ENCODE measurements around the gene CYS1. TPM values are rescaled to one million over a fixed set of nuclear protein-coding genes. Genes with fewer than 3 reads are reported as not detected.
"Not testable (repeated sequence)": the region's sequence is repeated elsewhere in the genome, so short reads cannot be mapped to it uniquely, and the experiment has no call there.

CYS1 gene
- polyA plus RNA-seq, 2 donors = 0.29 to 0.94 TPM

GRCh38 chr2:10096641-10097040 is 16.4 kb upstream of the CYS1 start:
- Histone ChIP-seq H3K36me3 (ENCODE audit: control insufficient read depth in 2 of 2, insufficient read depth in 2 of 2, low read length in 1 of 2) (no peaks in the 10 kb centered on the region), H3K27me3 (ENCODE audit: control insufficient read depth in 1 of 2, insufficient read depth in 2 of 2, low read length in 2 of 2) (peaks cover 0 to 2% of the 10 kb centered on the region in 2 donors), H3K4me1 (ENCODE audit: control insufficient read depth in 2 of 2, insufficient read depth in 2 of 2, low read length in 1 of 2) (peaks cover 0 to 4% of the 10 kb centered on the region in 2 donors), H3K4me3 (ENCODE audit: low read depth in 1 of 2, low read length in 2 of 2) (no peak overlapping the region), H3K9me3 (ENCODE audit: control insufficient read depth in 2 of 2, insufficient read depth in 1 of 2, low read depth in 1 of 2, low read length in 1 of 2) (peaks cover 0 to 3% of the 10 kb centered on the region in 2 donors), H3K27ac (ENCODE audit: low read depth in 2 of 2, low read length in 1 of 2) (no peak overlapping the region)
- 94 to 96% methylated on average over 9 to 10 of the region's 10 CpGs for WGBS, 2 donors

GRCh38 chr2:10095175-10095574 is 15.0 kb upstream of the CYS1 start:
- H3K9me3 ChIP-seq (ENCODE audit: control insufficient read depth in 2 of 2, insufficient read depth in 1 of 2, low read depth in 1 of 2, low read length in 1 of 2) = peaks cover 0 to 4% of the 10 kb centered on the region in 2 donors
- H3K27ac ChIP-seq (ENCODE audit: low read depth in 2 of 2, low read length in 1 of 2) = no peak overlapping the region
- H3K36me3 ChIP-seq (ENCODE audit: control insufficient read depth in 2 of 2, insufficient read depth in 2 of 2, low read length in 1 of 2) = no peaks in the 10 kb centered on the region
- H3K27me3 ChIP-seq (ENCODE audit: control insufficient read depth in 1 of 2, insufficient read depth in 2 of 2, low read length in 2 of 2) = peaks cover 0 to 2% of the 10 kb centered on the region in 2 donors
- 55 to 78% methylated on average over 9 of the region's 9 CpGs for WGBS, 2 donors
- no peak overlapping the region for H3K4me3 ChIP-seq (ENCODE audit: low read depth in 1 of 2, low read length in 2 of 2)
- H3K4me1 ChIP-seq (ENCODE audit: control insufficient read depth in 2 of 2, insufficient read depth in 2 of 2, low read length in 1 of 2) = peaks cover 0 to 10% of the 10 kb centered on the region in 2 donors

- Histone ChIP-seq H3K27ac (ENCODE audit: low read depth in 2 of 2, low read length in 1 of 2) (no peak overlapping the region), H3K36me3 (ENCODE audit: control insufficient read depth in 2 of 2, insufficient read depth in 2 of 2, low read length in 1 of 2) (no peaks in the 10 kb centered on the region), H3K27me3 (ENCODE audit: control insufficient read depth in 1 of 2, insufficient read depth in 2 of 2, low read length in 2 of 2) (peaks cover 0 to 2% of the 10 kb centered on the region in 2 donors), H3K4me1 (ENCODE audit: control insufficient read depth in 2 of 2, insufficient read depth in 2 of 2, low read length in 1 of 2) (peaks cover 0 to 10% of the 10 kb centered on the region in 2 donors), H3K9me3 (ENCODE audit: control insufficient read depth in 2 of 2, insufficient read depth in 1 of 2, low read depth in 1 of 2, low read length in 1 of 2) (peaks cover 0 to 4% of the 10 kb centered on the region in 2 donors), H3K4me3 (ENCODE audit: low read depth in 1 of 2, low read length in 2 of 2) (no peak overlapping the region)
- 72 to 75% methylated on average over 13 of the region's 13 CpGs for WGBS, 2 donors
Observed at GRCh38 chr2:10094271-10094814, 14.1 kb upstream of the CYS1 start.

GRCh38 chr2:10091889-10092244 is 11.7 kb upstream of the CYS1 start:
- H3K9me3 ChIP-seq (ENCODE audit: control insufficient read depth in 2 of 2, insufficient read depth in 1 of 2, low read depth in 1 of 2, low read length in 1 of 2); H3K4me3 ChIP-seq (ENCODE audit: low read depth in 1 of 2, low read length in 2 of 2); H3K27me3 ChIP-seq (ENCODE audit: control insufficient read depth in 1 of 2, insufficient read depth in 2 of 2, low read length in 2 of 2); H3K27ac ChIP-seq (ENCODE audit: low read depth in 2 of 2, low read length in 1 of 2); H3K36me3 ChIP-seq (ENCODE audit: control insufficient read depth in 2 of 2, insufficient read depth in 2 of 2, low read length in 1 of 2): not testable (repeated sequence)
- 93 to 99% methylated on average over 2 of the region's 2 CpGs for WGBS, 2 donors
- peaks cover 0 to 10% of the 10 kb centered on the region in 2 donors for H3K4me1 ChIP-seq (ENCODE audit: control insufficient read depth in 2 of 2, insufficient read depth in 2 of 2, low read length in 1 of 2)

- Histone ChIP-seq H3K9me3 (ENCODE audit: control insufficient read depth in 2 of 2, insufficient read depth in 1 of 2, low read depth in 1 of 2, low read length in 1 of 2) (peaks cover 0 to 4% of the 10 kb centered on the region in 2 donors), H3K36me3 (ENCODE audit: control insufficient read depth in 2 of 2, insufficient read depth in 2 of 2, low read length in 1 of 2) (no peaks in the 10 kb centered on the region), H3K27ac (ENCODE audit: low read depth in 2 of 2, low read length in 1 of 2) (no peak overlapping the region), H3K4me3 (ENCODE audit: low read depth in 1 of 2, low read length in 2 of 2) (peak overlapping the region in 1 of 2 donors; percentile 13), H3K4me1 (ENCODE audit: control insufficient read depth in 2 of 2, insufficient read depth in 2 of 2, low read length in 1 of 2) (peaks cover 0 to 10% of the 10 kb centered on the region in 2 donors), H3K27me3 (ENCODE audit: control insufficient read depth in 1 of 2, insufficient read depth in 2 of 2, low read length in 2 of 2) (peaks cover 0 to 2% of the 10 kb centered on the region in 2 donors)
- WGBS, 2 donors = 28 to 34% methylated on average over 47 to 52 of the region's 52 CpGs
Observed at GRCh38 chr2:10091182-10091888, 11.1 kb upstream of the CYS1 start.

GRCh38 chr2:10089565-10090190 is 9.5 kb upstream of the CYS1 start:
- no peaks in the 10 kb centered on the region for H3K36me3 ChIP-seq (ENCODE audit: control insufficient read depth in 2 of 2, insufficient read depth in 2 of 2, low read length in 1 of 2)
- peaks cover 0 to 4% of the 10 kb centered on the region in 2 donors for H3K9me3 ChIP-seq (ENCODE audit: control insufficient read depth in 2 of 2, insufficient read depth in 1 of 2, low read depth in 1 of 2, low read length in 1 of 2)
- H3K4me1 ChIP-seq (ENCODE audit: control insufficient read depth in 2 of 2, insufficient read depth in 2 of 2, low read length in 1 of 2) = peaks cover 0 to 10% of the 10 kb centered on the region in 2 donors
- H3K27ac ChIP-seq (ENCODE audit: low read depth in 2 of 2, low read length in 1 of 2) = no peak overlapping the region
- no peak overlapping the region for H3K4me3 ChIP-seq (ENCODE audit: low read depth in 1 of 2, low read length in 2 of 2)
- WGBS, 2 donors = 46 to 61% methylated on average over 5 of the region's 5 CpGs
- H3K27me3 ChIP-seq (ENCODE audit: control insufficient read depth in 1 of 2, insufficient read depth in 2 of 2, low read length in 2 of 2) = peaks cover 0 to 2% of the 10 kb centered on the region in 2 donors

- Histone ChIP-seq H3K27me3 (ENCODE audit: control insufficient read depth in 1 of 2, insufficient read depth in 2 of 2, low read length in 2 of 2) (peaks cover 0 to 5% of the 10 kb centered on the region in 2 donors), H3K36me3 (ENCODE audit: control insufficient read depth in 2 of 2, insufficient read depth in 2 of 2, low read length in 1 of 2) (no peaks in the 10 kb centered on the region)
- WGBS, 2 donors = 61% methylated on average over 8 of the region's 8 CpGs
Observed at GRCh38 chr2:10087360-10087759, 7.1 kb upstream of the CYS1 start.

GRCh38 chr2:10086950-10087349 is 6.7 kb upstream of the CYS1 start:
- Histone ChIP-seq H3K27ac (ENCODE audit: low read depth in 2 of 2, low read length in 1 of 2) (no peak overlapping the region), H3K27me3 (ENCODE audit: control insufficient read depth in 1 of 2, insufficient read depth in 2 of 2, low read length in 2 of 2) (peaks cover 0 to 5% of the 10 kb centered on the region in 2 donors), H3K9me3 (ENCODE audit: control insufficient read depth in 2 of 2, insufficient read depth in 1 of 2, low read depth in 1 of 2, low read length in 1 of 2) (peaks cover 0 to 4% of the 10 kb centered on the region in 2 donors), H3K36me3 (ENCODE audit: control insufficient read depth in 2 of 2, insufficient read depth in 2 of 2, low read length in 1 of 2) (no peaks in the 10 kb centered on the region), H3K4me1 (ENCODE audit: control insufficient read depth in 2 of 2, insufficient read depth in 2 of 2, low read length in 1 of 2) (peaks cover 0 to 7% of the 10 kb centered on the region in 2 donors), H3K4me3 (ENCODE audit: low read depth in 1 of 2, low read length in 2 of 2) (no peak overlapping the region)
- WGBS, 2 donors = 46 to 52% methylated on average over 4 of the region's 4 CpGs

More at GRCh38 chr2:10087360-10087759, 7.1 kb upstream of the CYS1 start:
- Histone ChIP-seq H3K9me3 (ENCODE audit: control insufficient read depth in 2 of 2, insufficient read depth in 1 of 2, low read depth in 1 of 2, low read length in 1 of 2) (peaks cover 0 to 4% of the 10 kb centered on the region in 2 donors), H3K4me3 (ENCODE audit: low read depth in 1 of 2, low read length in 2 of 2) (no peak overlapping the region), H3K27ac (ENCODE audit: low read depth in 2 of 2, low read length in 1 of 2) (no peak overlapping the region), H3K4me1 (ENCODE audit: control insufficient read depth in 2 of 2, insufficient read depth in 2 of 2, low read length in 1 of 2) (peaks cover 0 to 7% of the 10 kb centered on the region in 2 donors)

GRCh38 chr2:10085668-10086059 is 5.5 kb upstream of the CYS1 start:
- H3K4me1 ChIP-seq (ENCODE audit: control insufficient read depth in 2 of 2, insufficient read depth in 2 of 2, low read length in 1 of 2) = no peaks in the 10 kb centered on the region
- H3K9me3 ChIP-seq (ENCODE audit: control insufficient read depth in 2 of 2, insufficient read depth in 1 of 2, low read depth in 1 of 2, low read length in 1 of 2) = no peaks in the 10 kb centered on the region
- peaks cover 0 to 8% of the 10 kb centered on the region in 2 donors for H3K27me3 ChIP-seq (ENCODE audit: control insufficient read depth in 1 of 2, insufficient read depth in 2 of 2, low read length in 2 of 2)
- WGBS, 2 donors = 79 to 93% methylated on average over 11 of the region's 11 CpGs
- no peak overlapping the region for H3K27ac ChIP-seq (ENCODE audit: low read depth in 2 of 2, low read length in 1 of 2)
- no peak overlapping the region for H3K4me3 ChIP-seq (ENCODE audit: low read depth in 1 of 2, low read length in 2 of 2)
- H3K36me3 ChIP-seq (ENCODE audit: control insufficient read depth in 2 of 2, insufficient read depth in 2 of 2, low read length in 1 of 2) = no peaks in the 10 kb centered on the region

Data from esophagus (tissue), 2 donors.